D721Med (cell line): ENCODE measurements around the gene COL25A1.

Experiments used
- DNase-seq: peaks from one replicate; pipeline ENCODE4 v3.0.0; 2011; ENCODE audit warnings: low spot score; ENCODE audit not compliant: insufficient read length
- FAIRE-seq: peaks from 2 replicates; lab custom pipeline; 2011; peaks lifted over from hg19 to GRCh38; lab: Jason Lieb, UNC
- TF ChIP-seq, protein P1 (sequence below): IDR thresholded peaks from 2 replicates; pipeline ENCODE4 v1.5.1; 2012; ENCODE audit warnings: mild to moderate bottlenecking, control low read depth; ENCODE audit not compliant: insufficient read depth; ENCODE audit errors: missing control alignments

The COL25A1 gene

DNA sequence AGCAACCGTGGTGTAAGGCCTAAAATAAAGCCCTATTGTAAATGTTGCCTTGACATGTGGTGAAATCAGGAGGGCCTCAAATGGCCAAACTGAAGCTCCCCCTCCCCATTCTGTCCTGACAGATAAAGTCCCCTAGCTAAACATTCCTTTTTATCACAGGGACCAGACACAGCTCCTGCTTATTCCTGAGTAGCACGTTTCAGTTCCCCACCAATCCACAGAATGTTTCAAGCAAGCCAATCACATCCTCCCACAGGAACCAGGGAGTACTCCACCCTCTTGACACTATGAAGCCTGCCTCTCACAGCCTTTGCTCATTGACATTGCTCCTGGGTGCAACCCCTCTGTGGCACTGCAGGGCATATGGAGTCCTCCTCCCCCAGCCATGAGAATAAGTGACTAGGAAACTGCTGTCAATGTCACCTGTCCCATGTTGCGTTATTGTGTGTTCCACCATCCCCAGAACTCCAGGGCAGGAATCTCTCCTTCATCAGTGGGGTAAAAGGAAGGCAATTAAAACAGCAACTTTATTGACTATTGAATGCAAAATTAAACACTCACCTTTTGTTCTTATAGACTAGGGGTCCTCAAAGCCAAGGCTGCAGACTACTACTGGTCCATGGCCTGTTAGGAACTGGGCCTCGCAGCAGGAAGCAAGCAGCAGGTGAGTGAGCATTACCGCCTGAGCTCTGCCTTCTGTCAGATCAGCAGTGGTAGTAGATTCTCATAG is 128.1 kb downstream of the COL25A1 start:
- TF ChIP-seq, protein P1, sequence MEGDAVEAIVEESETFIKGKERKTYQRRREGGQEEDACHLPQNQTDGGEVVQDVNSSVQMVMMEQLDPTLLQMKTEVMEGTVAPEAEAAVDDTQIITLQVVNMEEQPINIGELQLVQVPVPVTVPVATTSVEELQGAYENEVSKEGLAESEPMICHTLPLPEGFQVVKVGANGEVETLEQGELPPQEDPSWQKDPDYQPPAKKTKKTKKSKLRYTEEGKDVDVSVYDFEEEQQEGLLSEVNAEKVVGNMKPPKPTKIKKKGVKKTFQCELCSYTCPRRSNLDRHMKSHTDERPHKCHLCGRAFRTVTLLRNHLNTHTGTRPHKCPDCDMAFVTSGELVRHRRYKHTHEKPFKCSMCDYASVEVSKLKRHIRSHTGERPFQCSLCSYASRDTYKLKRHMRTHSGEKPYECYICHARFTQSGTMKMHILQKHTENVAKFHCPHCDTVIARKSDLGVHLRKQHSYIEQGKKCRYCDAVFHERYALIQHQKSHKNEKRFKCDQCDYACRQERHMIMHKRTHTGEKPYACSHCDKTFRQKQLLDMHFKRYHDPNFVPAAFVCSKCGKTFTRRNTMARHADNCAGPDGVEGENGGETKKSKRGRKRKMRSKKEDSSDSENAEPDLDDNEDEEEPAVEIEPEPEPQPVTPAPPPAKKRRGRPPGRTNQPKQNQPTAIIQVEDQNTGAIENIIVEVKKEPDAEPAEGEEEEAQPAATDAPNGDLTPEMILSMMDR, result no peak
- DNase-seq, result no peak
- no peak for FAIRE-seq

DNA sequence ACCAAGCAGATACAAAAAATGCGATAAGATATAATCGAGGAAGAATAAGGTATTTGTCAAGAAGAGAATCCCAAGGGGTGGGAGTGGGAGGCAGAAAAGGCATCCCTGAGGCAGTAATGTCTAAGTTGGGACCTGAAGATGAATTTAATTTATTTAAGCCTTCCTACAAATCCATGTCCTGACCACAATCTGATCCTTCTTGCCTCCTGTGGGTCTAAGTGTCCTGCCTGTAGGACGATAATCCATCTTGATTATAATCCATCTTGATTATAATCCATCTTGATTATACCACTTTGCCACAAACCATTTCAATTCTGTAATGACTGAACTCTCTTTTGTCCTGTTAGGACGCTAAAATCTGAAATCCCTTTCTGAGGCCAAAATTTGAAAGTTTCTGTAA is 130.2 kb downstream of the COL25A1 start:
- no peak for DNase-seq
- FAIRE-seq, result peak; percentile 29
- TF ChIP-seq, protein P1, result no peak

DNA sequence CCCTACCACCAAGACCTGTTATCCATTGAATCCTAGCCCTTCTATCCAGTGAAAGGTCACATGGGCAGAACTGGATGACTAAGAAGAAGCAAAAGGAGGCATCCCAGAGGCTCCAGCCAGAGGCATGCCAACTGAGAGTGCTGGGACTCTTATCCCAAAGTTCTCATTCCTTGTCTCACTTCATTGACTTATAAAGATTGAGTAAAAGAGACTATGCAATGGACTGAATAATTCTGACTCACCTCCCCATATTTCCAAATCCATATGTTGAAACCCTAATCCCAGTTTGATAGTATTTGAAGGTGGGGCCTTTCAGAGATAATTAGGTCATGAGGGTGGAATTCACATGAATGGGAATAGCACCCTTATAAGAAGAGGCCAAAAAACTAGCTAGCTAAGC is 131.4 kb downstream of the COL25A1 start:
- FAIRE-seq, result no peak
- TF ChIP-seq, protein P1, result no peak
- no peak for DNase-seq

DNA sequence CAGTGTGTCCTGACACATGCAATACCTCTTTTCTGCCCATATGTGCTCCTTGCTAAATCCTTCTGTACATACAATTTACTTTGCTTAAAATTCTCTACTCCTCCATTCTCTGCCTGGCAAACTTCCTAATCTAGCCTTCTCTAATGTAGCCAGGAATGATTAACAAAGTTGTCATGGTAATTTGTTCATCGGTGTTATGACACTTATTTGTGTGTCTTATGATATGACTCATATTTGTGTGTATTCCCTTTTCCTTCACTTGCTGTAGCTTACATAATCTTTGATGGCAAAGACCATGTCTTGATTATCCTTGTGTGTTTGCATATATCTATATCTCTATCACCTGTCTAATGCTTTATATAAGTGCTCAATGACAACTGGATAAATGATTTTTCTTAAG is 133.3 kb downstream of the COL25A1 start:
- TF ChIP-seq, protein P1, result no peak
- FAIRE-seq (no peak), DNase-seq (no peak)

DNA sequence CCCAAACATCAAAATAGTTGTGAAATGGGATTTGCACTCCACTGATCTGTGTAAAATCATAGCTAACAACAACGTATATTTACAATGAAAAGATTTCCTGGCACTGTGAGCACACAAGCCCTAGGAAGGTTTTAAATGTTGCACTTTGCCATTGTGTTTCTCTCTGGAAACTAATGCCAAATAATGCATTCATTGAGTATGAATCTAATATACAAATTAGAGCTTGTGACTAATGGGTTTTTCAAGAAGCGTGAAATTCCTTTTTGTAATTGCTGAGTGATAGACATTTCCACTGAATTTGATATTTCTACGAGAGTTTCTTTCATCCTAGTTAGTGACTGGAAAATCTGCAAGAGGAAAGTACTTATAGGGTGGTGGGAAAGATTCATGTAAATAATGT is 135.9 kb downstream of the COL25A1 start:
- no peak for FAIRE-seq
- TF ChIP-seq, protein P1, result no peak
- DNase-seq, result no peak

DNA sequence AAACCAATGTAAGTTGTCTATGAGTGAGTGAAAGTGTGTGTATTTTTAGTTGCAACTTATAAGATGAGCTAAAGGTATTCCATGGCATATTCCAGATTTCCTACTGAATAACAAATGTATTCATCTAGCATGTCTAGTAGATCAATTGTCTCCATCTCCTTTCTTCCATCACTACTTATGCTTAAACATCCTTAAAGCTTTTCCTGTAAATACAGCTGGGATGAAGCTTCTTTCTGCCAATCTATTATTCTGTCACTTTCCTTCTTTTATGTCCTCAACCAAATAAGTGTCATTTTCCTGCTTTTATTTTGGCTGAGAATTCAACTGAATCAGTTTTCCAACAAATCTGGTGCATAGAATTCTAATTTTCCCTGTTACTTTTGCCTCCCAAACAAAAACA is 136.3 kb downstream of the COL25A1 start:
- DNase-seq, result no peak
- FAIRE-seq, result no peak
- TF ChIP-seq, protein P1, result no peak

DNA sequence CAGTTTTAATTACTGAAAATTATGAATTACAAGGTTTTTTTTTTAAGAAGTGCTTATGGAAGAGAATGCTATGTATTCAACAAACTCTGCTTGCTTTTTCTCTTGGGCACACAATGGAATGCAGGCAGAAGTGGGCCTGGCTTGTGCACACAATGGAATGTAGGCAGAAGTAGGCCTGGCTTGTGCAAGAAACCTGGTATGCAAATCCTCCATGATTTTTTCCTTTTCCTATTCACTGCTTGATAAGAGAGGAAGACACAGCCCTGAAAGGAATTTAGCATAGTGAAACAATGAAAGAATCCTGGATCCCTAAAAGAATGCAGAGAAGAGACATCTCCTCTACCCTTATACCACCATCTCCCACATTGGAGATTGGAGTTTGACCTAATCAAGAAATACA is 138.4 kb downstream of the COL25A1 start:
- no peak for FAIRE-seq
- DNase-seq, result no peak
- TF ChIP-seq, protein P1, result no peak
